K562 (cell line): ENCODE measurements around the gene PRC1. TPM values are rescaled to one million over a fixed set of nuclear protein-coding genes. Genes with fewer than 3 reads are reported as not detected.

Experiments used
- BRF1 ChIP-seq: IDR thresholded peaks from 3 replicates; pipeline ENCODE4 v1.6.1; 2011; ENCODE audit warnings: borderline replicate concordance, mild to moderate bottlenecking; ENCODE audit not compliant: insufficient read length; ENCODE audit errors: extremely low read depth
- C11orf30 ChIP-seq: fragments of 450-650 bp; IDR thresholded peaks from 2 replicates; pipeline ENCODE4 v1.6.1; 2016; ENCODE audit warnings: low read depth, mild to moderate bottlenecking
- DNMT1 ChIP-seq: fragments of 450-650 bp; IDR thresholded peaks from 2 replicates; pipeline ENCODE4 v1.6.1; 2016; ENCODE audit warnings: antibody characterized with exemption, mild to moderate bottlenecking
- EHMT2 ChIP-seq: fragments of 450-650 bp; IDR thresholded peaks from 2 replicates; pipeline ENCODE4 v1.6.1; 2018; ENCODE audit warnings: antibody characterized with exemption
- ETS2 ChIP-seq: IDR thresholded peaks from 2 replicates; pipeline ENCODE4 v1.6.1; 2016; ENCODE audit warnings: borderline replicate concordance, missing genetic modification characterization, mild to moderate bottlenecking, moderate library complexity, missing compliant biosample characterization; ENCODE audit not compliant: poor library complexity, severe bottlenecking
- GABPB1 ChIP-seq: sonication (generic); formaldehyde crosslinking; IDR thresholded peaks from 2 replicates; pipeline ENCODE4 v1.8.0; 2022; ENCODE audit warnings: mild to moderate bottlenecking, missing genetic modification reagents
- KLF16 ChIP-seq: IDR thresholded peaks from 2 replicates; pipeline ENCODE4 v1.6.1; 2016; ENCODE audit warnings: antibody characterized with exemption
- LCOR ChIP-seq: sonication (generic); formaldehyde crosslinking; IDR thresholded peaks from 2 replicates; pipeline ENCODE4 v1.8.0; 2022; ENCODE audit warnings: mild to moderate bottlenecking, missing genetic modification reagents
- MLLT1 ChIP-seq, 2 experiments: fragments of 450-650 bp; IDR thresholded peaks; 2 replicates each; pipeline ENCODE4 v1.6.1; 2016
- NCOA2 ChIP-seq, 2 experiments: fragments of 450-650 bp; IDR thresholded peaks; 2 replicates each; pipeline ENCODE4 v1.6.1; 2018; ENCODE audit warnings: mild to moderate bottlenecking in 2 of 2, moderate library complexity in 1 of 2; ENCODE audit not compliant: partially characterized antibody in 2 of 2
- RBFOX2 ChIP-seq: fragments of 200-400 bp; formaldehyde crosslinking; IDR thresholded peaks from 2 replicates; pipeline ENCODE4 v1.6.1; 2017; ENCODE audit warnings: low read depth, mild to moderate bottlenecking, low read length, moderate library complexity
- RBM17 ChIP-seq: fragments of 200-400 bp; formaldehyde crosslinking; IDR thresholded peaks from 2 replicates; pipeline ENCODE4 v1.6.1; 2017; ENCODE audit warnings: low read depth, mild to moderate bottlenecking, low read length, borderline replicate concordance
- RUNX1 ChIP-seq: sonication (generic); IDR thresholded peaks from 2 replicates; pipeline ENCODE4 v1.6.1; 2016; ENCODE audit warnings: antibody characterized with exemption, low read depth
- SIN3A ChIP-seq, 2 experiments: fragments of 150-350 bp in 1 of 2; IDR thresholded peaks; 2 replicates each; pipeline ENCODE4 v1.6.1; 2011 to 2016; ENCODE audit warnings: borderline replicate concordance in 2 of 2, low read depth in 2 of 2, low read length in 2 of 2, mild to moderate bottlenecking in 2 of 2, moderate library complexity in 2 of 2; ENCODE audit not compliant: control insufficient read depth in 1 of 2
- TEAD4 ChIP-seq, 2 experiments: sonication (generic) in 1 of 2; formaldehyde crosslinking in 1 of 2; IDR thresholded peaks; 2 replicates each; pipeline versions ENCODE4 v1.6.1 to v1.8.0; 2012 to 2022; ENCODE audit warnings: borderline replicate concordance in 1 of 2, inconsistent platforms in 1 of 2, low read length in 1 of 2, mild to moderate bottlenecking in 1 of 2, missing genetic modification reagents in 1 of 2
- TRIM25 ChIP-seq: fragments of 450-650 bp; IDR thresholded peaks from 2 replicates; pipeline ENCODE4 v1.7.0; 2016; ENCODE audit warnings: borderline replicate concordance
- U2AF1 ChIP-seq: fragments of 200-400 bp; formaldehyde crosslinking; optimal IDR thresholded peaks from 2 replicates; pipeline ENCODE3; 2017; ENCODE audit warnings: mild to moderate bottlenecking, low read depth, low read length, moderate library complexity
- XRCC4 ChIP-seq: IDR thresholded peaks from one replicate; pipeline ENCODE4 v1.6.1; 2011; ENCODE audit not compliant: insufficient read depth, insufficient read length; ENCODE audit errors: extremely low read depth
- ZBTB1 ChIP-seq: sonication (generic); formaldehyde crosslinking; IDR thresholded peaks from 2 replicates; pipeline ENCODE4 v1.8.1; 2023; ENCODE audit warnings: missing genetic modification reagents, low read depth, mild to moderate bottlenecking, borderline replicate concordance
- ZFP36 ChIP-seq: fragments of 150-350 bp; IDR thresholded peaks from 2 replicates; pipeline ENCODE4 v1.6.1; 2018; ENCODE audit warnings: low read length, low read depth; ENCODE audit not compliant: partially characterized antibody
- ZNF280A ChIP-seq: fragments of 450-650 bp; IDR thresholded peaks from 2 replicates; pipeline ENCODE4 v1.6.1; 2018; ENCODE audit warnings: mild to moderate bottlenecking, low read depth; ENCODE audit not compliant: partially characterized antibody
- ZSCAN32 ChIP-seq: fragments of 450-650 bp; formaldehyde crosslinking; IDR thresholded peaks from 2 replicates; pipeline ENCODE4 v1.4.0; 2020; ENCODE audit warnings: mild to moderate bottlenecking, moderate library complexity
- ZZZ3 ChIP-seq: fragments of 450-650 bp; IDR thresholded peaks from 2 replicates; pipeline ENCODE4 v1.6.1; 2016; ENCODE audit warnings: antibody characterized with exemption, mild to moderate bottlenecking, moderate library complexity
- polyA plus RNA-seq, 8 experiments: library from polyadenylated mRNA; depleted of rRNA in 4 of 8; stranded (reverse) in 5 of 8; unstranded in 3 of 8; fragments of >200 nt; fragmentation: Nextera tagmentation in 2 of 8; fragmentation: Illumina TruSeq in 1 of 8; extraction: Ambion mirVana in 2 of 8; extraction: Trizol in 1 of 8; gene quantifications; 2 replicates each; pipeline versions ENCODE4 v1.2.1 to v1.2.3, GENCODE V29; 2011 to 2014; ENCODE audit warnings: inconsistent platforms in 1 of 8, missing spikeins in 1 of 8
- total RNA-seq, 7 experiments: library from RNA; depleted of rRNA in 6 of 7; stranded (reverse); fragments of >200 nt in 6 of 7; fragmentation: Illumina TruSeq in 2 of 7; extraction: Trizol in 2 of 7; gene quantifications; 2 replicates each; pipeline versions ENCODE4 v1.2.1 to v1.2.3, GENCODE V29; 2011 to 2021; ENCODE audit warnings: low replicate concordance in 1 of 7

The PRC1 gene
- total and polyA plus RNA-seq, 9 of the 15 experiments (the other 6 are each of a cell fraction or from before 2014, with no cell fraction given): 156 to 391 (median 240) TPM

DNA sequence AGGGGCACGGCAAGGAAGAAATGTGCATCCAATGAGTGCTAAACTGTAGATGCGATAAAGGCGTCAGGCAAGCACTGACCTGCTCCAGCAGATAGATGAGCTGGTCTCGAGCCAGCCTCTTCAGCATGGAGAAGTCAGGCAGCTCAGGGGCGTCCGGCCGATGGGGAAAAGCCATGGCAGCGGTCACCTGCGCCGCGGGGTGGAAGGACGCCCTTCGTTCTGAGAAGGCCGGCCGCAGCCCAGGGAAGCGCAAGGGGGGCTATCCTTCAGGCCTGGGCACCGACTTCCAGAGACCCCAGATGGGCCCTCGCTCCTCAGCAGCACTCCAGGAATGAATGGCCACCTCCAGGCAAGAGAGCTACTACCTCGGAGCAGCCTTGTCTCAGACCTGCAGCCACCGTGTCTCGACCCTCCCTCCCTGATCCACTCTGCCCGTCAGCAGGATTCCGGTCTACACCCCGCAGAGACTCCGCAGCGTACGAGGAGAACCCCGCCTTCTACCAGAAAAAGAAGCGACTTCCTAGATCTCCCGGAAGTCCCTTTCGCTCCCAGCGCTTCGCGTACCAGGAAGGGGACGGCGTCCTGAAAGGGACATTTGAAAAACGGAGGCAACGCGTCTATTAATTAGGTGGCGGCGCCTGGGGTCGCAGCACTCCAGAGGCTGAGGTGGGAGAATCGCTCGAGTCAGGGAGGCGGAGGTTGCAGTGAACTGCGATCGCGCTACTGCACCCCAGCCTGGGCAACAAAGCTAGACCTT is 27.9 kb upstream of the PRC1 start, which contains the start of gene VPS33B (continued):
- TF ChIP-seq XRCC4 (no peak), RBM17 (no peak), GABPB1 (CRISPR knock-in tag) (peak; percentile 92), SIN3A (IDR thresholded peaks at IDR 0.05; ENCODE audit: borderline replicate concordance in 2 of 2, control insufficient read depth in 1 of 2, low read depth in 2 of 2, low read length in 2 of 2) (peak; percentile 73 to 90; a peak in 3 of 4 replicates), ETS2 (tag) (no peak), ZSCAN32 (CRISPR knock-in tag) (no peak), TRIM25 (no peak), C11orf30 (peak; percentile 72), MLLT1 (IDR thresholded peaks at IDR 0.05) (0 out of 4 replicates have a peak, but pooled peaks of 1 of the 2 experiments have one; percentile 9), DNMT1 (no peak), EHMT2 (no peak), ZFP36 (peak; percentile 46), NCOA2 (IDR thresholded peaks at IDR 0.05; ENCODE audit: partially characterized antibody in 2 of 2) (no peak), ZNF280A (no peak), RUNX1 (0 out of 2 replicates have a peak, but pooled peaks have one; percentile 20), BRF1 (no peak), ZBTB1 (CRISPR knock-in tag) (0 out of 2 replicates have a peak, but pooled peaks have one; percentile 44), ZZZ3 (no peak), U2AF1 (no peak), RBFOX2 (peak; percentile 87), LCOR (CRISPR knock-in tag) (peak; percentile 89), KLF16 (peak; percentile 77), TEAD4 (IDR thresholded peaks at IDR 0.05; ENCODE audit: low read length) (no peak), TEAD4 (CRISPR knock-in tag; IDR thresholded peaks at IDR 0.05; ENCODE audit: borderline replicate concordance) (no peak)
